Ishikawa (cell line): ENCODE data around the gene DGKK.

Experiments used
- CEBPB ChIP-seq: IDR thresholded peaks from 2 replicates; pipeline ENCODE4 v1.6.1; 2012
- CREB1 ChIP-seq: IDR thresholded peaks from 2 replicates; pipeline ENCODE4 v1.6.1; 2012; ENCODE audit warnings: low read depth
- EGR1 ChIP-seq: IDR thresholded peaks from 2 replicates; pipeline ENCODE4 v1.6.1; 2012
- EP300 ChIP-seq: IDR thresholded peaks from 2 replicates; pipeline ENCODE4 v1.6.1; 2012; ENCODE audit warnings: borderline replicate concordance
- FOXM1 ChIP-seq: IDR thresholded peaks from 2 replicates; pipeline ENCODE4 v1.6.1; 2012; ENCODE audit warnings: low read depth, borderline replicate concordance
- NFIC ChIP-seq: IDR thresholded peaks from 2 replicates; pipeline ENCODE4 v1.6.1; 2012
- RAD21 ChIP-seq: IDR thresholded peaks from 2 replicates; pipeline ENCODE4 v1.6.1; 2012; ENCODE audit warnings: low read depth
- REST ChIP-seq: IDR thresholded peaks from 2 replicates; pipeline ENCODE4 v1.6.1; 2012; ENCODE audit warnings: low read depth, mild to moderate bottlenecking
- TAF1 ChIP-seq: IDR thresholded peaks from 2 replicates; pipeline ENCODE4 v1.6.1; 2012; ENCODE audit warnings: low read depth, mild to moderate bottlenecking
- TCF12 ChIP-seq: IDR thresholded peaks from 2 replicates; pipeline ENCODE4 v1.6.1; 2012; ENCODE audit warnings: low read depth
- TEAD4 ChIP-seq: IDR thresholded peaks from 2 replicates; pipeline ENCODE4 v1.6.1; 2012
- YY1 ChIP-seq: IDR thresholded peaks from 2 replicates; pipeline ENCODE4 v1.6.1; 2012; ENCODE audit warnings: low read depth
- ZBTB7A ChIP-seq: IDR thresholded peaks from 2 replicates; pipeline ENCODE4 v1.6.1; 2012; ENCODE audit warnings: low read depth
- TF ChIP-seq, protein P1 (sequence below): IDR thresholded peaks from 2 replicates; pipeline ENCODE4 v1.6.1; 2012
- TF ChIP-seq, protein P2 (sequence below): IDR thresholded peaks from 2 replicates; pipeline ENCODE4 v1.6.1; 2012

The DGKK gene

DNA sequence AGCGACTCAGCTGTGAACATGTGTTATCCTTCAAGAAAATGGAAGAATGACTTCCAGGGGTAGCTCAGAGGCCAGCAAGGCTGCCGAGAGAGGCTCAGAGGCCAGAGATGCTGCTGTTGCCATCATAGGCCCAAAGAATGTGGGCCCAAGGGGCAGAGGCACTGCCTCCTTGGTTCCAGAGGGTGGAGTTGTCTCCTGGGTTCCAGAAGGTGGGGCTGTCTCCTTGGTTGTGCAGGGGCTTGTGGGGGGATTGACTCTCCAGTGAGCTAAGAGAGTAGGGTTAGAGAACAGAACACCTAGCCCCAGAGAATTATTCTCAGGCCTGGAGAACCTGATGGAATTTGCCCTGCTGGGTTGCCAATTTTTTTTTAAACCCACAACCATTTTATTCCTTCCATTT is 62.6 kb downstream of the DGKK start:
- no peak for TF ChIP-seq RAD21
- TF ChIP-seq TAF1 = no peak
- no peak for TF ChIP-seq YY1
- TF ChIP-seq, protein P1, sequence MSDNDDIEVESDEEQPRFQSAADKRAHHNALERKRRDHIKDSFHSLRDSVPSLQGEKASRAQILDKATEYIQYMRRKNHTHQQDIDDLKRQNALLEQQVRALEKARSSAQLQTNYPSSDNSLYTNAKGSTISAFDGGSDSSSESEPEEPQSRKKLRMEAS = no peak
- TF ChIP-seq FOXM1 = no peak
- no peak for TF ChIP-seq TEAD4
- TF ChIP-seq, protein P2, sequence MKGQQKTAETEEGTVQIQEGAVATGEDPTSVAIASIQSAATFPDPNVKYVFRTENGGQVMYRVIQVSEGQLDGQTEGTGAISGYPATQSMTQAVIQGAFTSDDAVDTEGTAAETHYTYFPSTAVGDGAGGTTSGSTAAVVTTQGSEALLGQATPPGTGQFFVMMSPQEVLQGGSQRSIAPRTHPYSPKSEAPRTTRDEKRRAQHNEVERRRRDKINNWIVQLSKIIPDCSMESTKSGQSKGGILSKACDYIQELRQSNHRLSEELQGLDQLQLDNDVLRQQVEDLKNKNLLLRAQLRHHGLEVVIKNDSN = no peak
- TF ChIP-seq TCF12 = no peak
- TF ChIP-seq ZBTB7A = no peak
- TF ChIP-seq EGR1 = no peak
- no peak for TF ChIP-seq CEBPB
- TF ChIP-seq REST = no peak
- TF ChIP-seq NFIC = no peak
- TF ChIP-seq CREB1 = no peak
- no peak for TF ChIP-seq EP300

- no peak for TF ChIP-seq EP300
- no peak for TF ChIP-seq CREB1
- TF ChIP-seq CEBPB = no peak
- TF ChIP-seq REST = no peak
- TF ChIP-seq EGR1 = no peak
- no peak for TF ChIP-seq RAD21
- TF ChIP-seq, protein P2 = no peak
- no peak for TF ChIP-seq NFIC
- TF ChIP-seq YY1 = no peak
- TF ChIP-seq, protein P1 = no peak
- TF ChIP-seq FOXM1 = no peak
- TF ChIP-seq TCF12 = no peak
- TF ChIP-seq TAF1 = no peak
Measured at GRCh38 chrX:50403903-50404302, 66.7 kb downstream of the DGKK start.

DNA sequence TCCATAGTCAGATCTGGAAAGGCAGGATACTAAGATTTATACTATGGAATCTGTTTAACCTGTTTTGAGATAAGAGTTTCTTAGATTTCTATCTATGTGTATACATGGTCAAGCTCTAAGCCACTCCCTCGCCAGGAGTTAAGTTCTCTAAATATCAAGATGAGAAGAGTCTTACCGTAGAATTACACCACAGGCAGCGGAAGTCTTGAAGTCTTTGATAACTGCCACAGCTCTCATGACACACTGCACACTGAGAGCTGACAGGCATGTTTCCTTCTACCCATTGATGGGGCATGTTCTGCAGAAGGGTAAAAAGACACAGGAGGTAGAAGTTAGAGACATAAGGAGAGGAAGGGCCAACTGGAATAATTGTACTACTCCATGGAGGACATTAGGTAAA is 67.7 kb downstream of the DGKK start:
- TF ChIP-seq FOXM1 = no peak

GRCh38 chrX:50393902-50394301 is 76.7 kb downstream of the DGKK start:
- TF ChIP-seq ZBTB7A = no peak
- no peak for TF ChIP-seq REST
- no peak for TF ChIP-seq EP300
- TF ChIP-seq YY1 = no peak
- TF ChIP-seq, protein P1 = no peak
- no peak for TF ChIP-seq CEBPB
- TF ChIP-seq CREB1 = no peak
- TF ChIP-seq EGR1 = no peak
- no peak for TF ChIP-seq TCF12
- no peak for TF ChIP-seq TEAD4
- no peak for TF ChIP-seq NFIC
- no peak for TF ChIP-seq RAD21
- TF ChIP-seq, protein P2 = no peak
